IPS DF 19.7 (cell line): ENCODE measurements around the gene DSCAM.

Source experiments
- DNase-seq: peaks from one replicate; pipeline ENCODE4 v3.0.0-alpha.2; 2013; ENCODE audit warnings: low read depth, low spot score

The DSCAM gene

DNA sequence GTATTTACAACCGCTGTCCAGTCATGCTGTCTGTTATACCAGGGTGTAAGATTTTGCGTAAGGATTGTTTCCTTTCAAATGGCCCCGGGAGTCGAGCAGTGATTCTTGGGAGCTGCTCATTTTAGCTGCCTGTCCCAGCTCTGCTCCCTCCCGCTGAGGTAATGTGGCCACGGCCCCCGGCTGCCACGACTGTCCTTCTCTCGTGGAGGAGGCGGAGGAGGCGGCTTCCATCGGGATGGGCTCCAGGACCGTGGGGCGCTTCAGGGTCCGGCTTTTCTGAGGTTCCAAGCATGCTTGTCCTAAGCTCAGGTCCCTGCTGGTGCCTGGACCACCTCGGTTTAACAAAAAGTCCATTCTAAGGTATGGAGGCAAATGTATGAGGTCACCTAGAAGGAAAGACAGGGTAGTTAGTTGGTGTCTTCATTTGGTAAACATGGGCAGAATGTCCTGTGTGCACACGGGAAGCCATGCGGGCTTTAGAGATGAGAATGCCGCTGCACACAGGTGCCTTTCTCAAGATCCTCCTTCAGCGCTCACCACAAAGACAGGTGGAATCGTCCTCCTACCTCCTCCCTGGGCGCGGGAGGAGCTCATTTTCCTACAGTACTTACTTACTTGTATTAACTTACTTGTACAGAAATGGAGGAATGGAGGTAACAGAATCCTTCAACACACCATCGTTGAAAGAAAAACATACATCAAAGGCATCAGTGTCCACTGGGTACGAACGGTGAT is 833.8 kb downstream of the DSCAM start:
- no peak for DNase-seq

- no peak for DNase-seq
Measured at GRCh38 chr21:40011371-40011770, 835.6 kb downstream of the DSCAM start.

- no peak for DNase-seq
Measured at GRCh38 chr21:40002978-40003377, 844.0 kb downstream of the DSCAM start.

GRCh38 chr21:39984286-39984991 is 862.5 kb downstream of the DSCAM start:
- no peak for DNase-seq

DNA sequence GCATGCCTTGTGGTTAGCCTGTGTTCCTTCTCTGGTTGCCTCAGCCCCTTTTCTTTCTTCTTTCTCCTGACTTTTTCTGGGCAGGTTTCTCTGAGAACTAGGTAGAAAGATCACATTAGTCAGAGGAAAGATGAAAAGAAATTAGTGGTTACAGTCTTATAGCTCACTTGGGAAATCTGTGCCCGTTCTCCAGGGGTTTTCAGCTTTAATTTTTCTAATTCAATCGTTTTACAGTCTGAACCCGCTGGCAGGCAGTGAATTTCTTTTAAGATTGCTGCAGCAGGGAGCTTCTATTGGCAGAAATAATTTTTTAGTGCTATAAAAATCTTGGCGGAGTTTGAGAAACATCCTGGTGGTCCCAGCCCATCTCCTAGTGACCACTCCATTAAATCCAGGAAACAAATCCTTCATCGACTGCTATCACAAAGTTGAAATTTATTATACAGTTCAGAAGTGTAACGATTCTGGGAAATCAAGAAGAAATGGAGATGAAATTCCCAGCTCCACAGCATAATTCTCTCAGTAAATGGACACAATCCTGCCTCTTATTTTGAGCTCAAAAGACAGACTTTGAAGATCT is 866.6 kb downstream of the DSCAM start:
- DNase-seq: no peak

GRCh38 chr21:39979321-39979720 is 867.6 kb downstream of the DSCAM start:
- no peak for DNase-seq

DNA sequence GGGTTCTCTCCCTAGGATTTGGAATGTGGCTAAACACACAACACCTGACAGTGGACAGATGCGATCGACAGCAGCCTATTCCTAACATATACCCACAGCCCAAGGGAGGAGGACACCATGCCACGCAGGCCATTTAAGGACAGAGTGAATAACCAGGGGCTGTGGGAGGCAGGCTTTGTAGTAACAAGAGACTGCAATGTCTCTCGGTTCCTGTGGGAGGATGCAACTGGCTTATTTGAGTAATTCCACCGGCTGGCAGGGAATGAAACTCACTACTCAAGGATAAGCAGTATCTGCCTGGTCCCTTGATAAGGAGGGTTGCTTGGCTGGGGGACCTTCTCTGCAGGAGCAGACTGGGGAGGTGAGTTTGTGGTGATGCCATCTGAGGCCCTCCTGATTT is 870.2 kb downstream of the DSCAM start:
- DNase-seq: no peak

GRCh38 chr21:39972976-39973770 is 873.8 kb downstream of the DSCAM start:
- DNase-seq: no peak

DNA sequence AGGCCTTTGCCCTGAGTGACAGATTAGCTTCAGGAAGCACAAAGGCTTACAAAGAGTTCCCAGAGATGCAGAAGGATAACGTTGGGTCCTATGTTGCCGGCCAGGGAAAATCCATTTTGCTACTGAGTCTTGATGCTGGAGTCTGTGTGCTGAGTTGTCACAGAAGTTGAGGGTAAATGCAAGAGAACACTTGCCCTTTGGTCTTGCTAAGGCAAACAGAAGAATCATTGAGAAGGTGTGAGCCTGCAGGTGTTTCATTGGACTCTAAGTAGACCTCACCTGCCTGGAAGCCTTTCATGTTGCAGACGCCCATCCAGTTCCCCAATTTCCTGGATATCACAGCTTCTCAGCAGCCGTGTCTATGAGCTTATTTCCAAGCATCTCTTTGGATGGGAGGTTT is 874.5 kb downstream of the DSCAM start:
- DNase-seq: no peak

DNA sequence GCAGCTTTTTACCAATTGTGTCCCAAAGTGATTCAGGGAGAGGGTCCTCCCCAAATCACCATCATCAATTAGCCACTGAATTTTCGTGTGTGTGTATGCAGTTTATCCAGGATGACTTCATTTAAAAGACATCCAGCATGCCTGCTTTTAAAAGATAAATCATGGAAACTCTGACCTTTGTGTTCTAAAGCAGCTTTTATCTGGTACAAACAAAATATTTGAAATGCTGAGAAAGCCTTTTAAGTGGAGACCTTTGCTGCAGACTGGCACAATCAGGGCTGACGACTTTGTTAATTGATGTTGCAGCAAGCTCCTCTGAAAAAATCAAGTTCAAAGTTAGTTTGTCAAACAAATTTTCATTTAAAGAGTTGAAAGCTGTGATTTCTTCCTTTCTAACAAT is 875.0 kb downstream of the DSCAM start:
- no peak for DNase-seq

DNA sequence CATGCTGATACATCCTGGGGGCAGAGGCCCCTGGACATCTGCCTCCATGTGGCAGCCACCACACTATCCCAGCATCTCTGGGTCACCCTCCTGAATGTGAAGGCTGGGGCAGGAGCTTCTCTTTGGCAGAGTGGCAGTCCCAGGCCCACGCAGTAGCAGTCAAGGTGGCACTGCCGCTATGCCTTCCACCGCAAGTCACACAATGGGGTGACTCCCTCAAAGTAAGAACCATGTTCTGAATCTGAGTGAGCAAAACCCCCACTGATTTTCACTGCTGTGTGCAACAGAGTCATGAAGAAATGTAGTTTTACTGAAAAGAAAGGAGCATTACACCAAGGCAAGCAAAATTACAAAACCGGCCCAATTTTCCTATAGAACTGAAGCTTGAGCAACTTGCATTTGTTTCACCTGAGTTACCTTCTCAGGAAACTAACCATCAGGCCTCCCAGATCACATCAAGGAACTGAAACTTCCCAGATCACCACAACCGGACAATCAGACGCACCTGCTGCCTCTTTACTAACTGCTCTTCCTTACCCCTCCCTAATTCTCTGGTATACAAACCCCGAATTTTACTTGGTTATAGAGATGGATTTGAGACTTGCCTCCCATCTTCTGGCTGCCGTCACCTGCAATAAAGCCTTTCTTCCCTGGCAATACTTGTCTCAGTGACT is 877.1 kb downstream of the DSCAM start:
- DNase-seq: no peak

GRCh38 chr21:39968010-39968409 is 878.9 kb downstream of the DSCAM start:
- no peak for DNase-seq

- DNase-seq: no peak
Measured at GRCh38 chr21:39966786-39967185, 880.2 kb downstream of the DSCAM start.

DNA sequence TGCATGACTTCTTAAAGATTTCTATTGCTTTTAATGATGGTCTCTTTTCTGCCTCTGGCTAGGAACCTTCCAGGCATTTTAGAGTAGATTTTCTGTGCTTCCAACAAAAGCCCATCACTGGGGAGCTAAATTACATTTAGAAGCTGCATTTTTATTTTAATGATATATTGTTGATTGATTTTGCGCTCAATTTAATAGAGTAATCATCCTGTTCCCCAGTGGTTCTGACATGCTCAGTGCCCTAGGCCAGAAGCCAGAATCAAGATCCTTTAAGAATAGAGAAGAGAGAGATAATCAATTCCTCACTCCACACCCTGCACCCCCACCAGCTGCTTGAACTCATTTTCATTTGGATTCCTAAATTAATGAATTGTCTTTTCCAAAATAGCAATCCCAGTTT is 881.9 kb downstream of the DSCAM start:
- no peak for DNase-seq

DNA sequence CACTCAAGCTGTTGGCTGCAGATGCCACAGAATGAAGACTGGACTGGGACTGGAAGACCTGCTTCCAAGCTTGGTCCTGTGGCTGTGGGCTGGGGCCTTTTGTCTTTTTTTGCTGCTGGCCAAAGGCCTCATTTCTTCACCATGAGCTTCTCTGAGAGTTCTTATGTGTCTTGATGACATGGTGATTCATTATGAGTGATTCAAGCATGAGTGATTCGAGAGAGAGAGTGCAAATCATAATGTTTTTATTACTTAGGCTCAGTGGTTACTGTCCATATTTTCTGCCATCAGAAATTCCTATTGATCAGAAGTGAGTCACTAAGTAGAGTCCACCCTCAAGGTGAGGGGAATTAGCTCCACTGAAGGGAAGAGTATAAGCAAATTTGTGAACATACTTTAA is 885.7 kb downstream of the DSCAM start:
- no peak for DNase-seq
